Measurements from ENCODE around the gene C1orf87.

DNA sequence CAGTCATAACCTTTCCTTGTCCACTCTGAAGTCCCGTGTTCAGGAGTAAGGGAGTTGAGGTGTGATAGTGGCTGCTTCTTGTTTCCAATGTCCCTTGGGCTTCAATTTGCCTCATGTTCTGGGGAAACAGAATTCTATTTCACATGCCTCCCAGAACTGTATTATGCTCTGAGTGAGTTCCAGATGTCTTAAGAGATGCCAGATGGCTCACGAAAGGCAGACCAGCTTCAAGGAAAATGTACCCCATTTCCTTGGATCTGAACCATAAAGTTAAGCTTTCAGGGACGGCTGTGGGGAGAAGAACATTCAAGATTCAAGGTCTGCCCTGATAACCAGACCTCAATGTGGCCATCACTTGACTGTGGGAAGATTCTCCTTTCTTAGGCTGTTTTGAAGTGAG lies 42.4 kb downstream of the C1orf87 start:
- no peak for TF ChIP-seq CTCF (IDR thresholded peaks at IDR 0.05)
- TF ChIP-seq POLR2A (IDR thresholded peaks at IDR 0.05): no peak

Measured in adrenal gland (tissue), 5 donors.